Activated CD4-positive, alpha-beta memory T cell treated with anti-CD3 and anti-CD28 coated beads for 36 hours (primary cell): ENCODE measurements around the gene OSGEP. TPM values are rescaled to one million over a fixed set of nuclear protein-coding genes. Genes with fewer than 3 reads are reported as not detected.

Source experiments
- CTCF ChIA-PET: fragments of 350-600 bp; sonication (Branson Sonifier 250); formaldehyde crosslinking; loops from one replicate; lab custom pipeline; 2021; ENCODE audit warnings: antibody characterized with exemption, inconsistent platforms; lab: Charles Lee
- POLR2A ChIA-PET: fragments of 350-600 bp; sonication (Branson Sonifier 250); formaldehyde crosslinking; loops from one replicate; lab custom pipeline; 2021; ENCODE audit warnings: antibody characterized with exemption; lab: Charles Lee
- DNase-seq: peaks from one replicate; pipeline ENCODE4 v3.0.0-alpha.2; 2020
- H3K27ac Mint-ChIP-seq: one replicate; pipeline ENCODE4 v1.8.0; 2021; ENCODE audit warnings: mixed read lengths
- H3K27me3 Mint-ChIP-seq: one replicate; pipeline ENCODE4 v1.8.0; 2021; ENCODE audit warnings: mixed read lengths
- H3K36me3 Mint-ChIP-seq: one replicate; pipeline ENCODE4 v1.8.0; 2021; ENCODE audit warnings: mixed read lengths
- H3K4me1 Mint-ChIP-seq: one replicate; pipeline ENCODE4 v1.8.0; 2021; ENCODE audit warnings: low read depth, mixed read lengths
- H3K4me3 Mint-ChIP-seq: one replicate; pipeline ENCODE4 v1.8.0; 2021; ENCODE audit warnings: mild to moderate bottlenecking, mixed read lengths
- H3K9me3 Mint-ChIP-seq: one replicate; pipeline ENCODE4 v1.8.0; 2021; ENCODE audit warnings: mixed read lengths
- intact Hi-C: fragments of 100-400 bp; cut with micrococcal nuclease; formaldehyde crosslinking; loops from one replicate; pipeline ENCODE4 v1.15.1; 2023
- total RNA-seq, 2 experiments: library from RNA; stranded (reverse); gene quantifications; one replicate each; pipeline ENCODE4 v1.2.3, GENCODE V29; 2021

The OSGEP gene
- total RNA-seq, 2 experiments from 2014 or later = 39.2 to 41.0 TPM

DNA sequence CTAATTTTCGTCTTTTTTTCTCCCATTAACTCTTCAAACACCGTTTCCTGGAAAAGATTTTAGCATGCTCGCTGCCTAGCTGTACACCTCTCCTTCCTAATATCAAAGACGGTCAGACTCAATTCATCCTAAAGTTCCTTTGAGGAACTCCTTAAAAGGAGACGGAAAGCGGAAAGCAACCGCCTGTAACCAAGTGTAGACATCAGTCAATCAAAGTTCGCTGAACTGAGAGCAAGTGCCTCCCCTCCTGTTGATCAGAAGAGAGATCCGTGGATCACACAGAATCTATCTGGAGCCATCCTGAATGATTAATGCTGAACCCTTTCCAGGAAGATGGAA, 40.9 kb downstream of the OSGEP start:
- peak overlapping the region; percentile 93 for H3K4me3 Mint-ChIP-seq
- intact Hi-C loops = loop anchor here (1.0 to 5.0 kb wide), 8 partner anchors 12 to 267 kb away; partner anchors contain the start of genes OSGEP, PARP2 and PNP
- peak; percentile 42 for DNase-seq
- peak overlapping the region; percentile 96 for H3K27ac Mint-ChIP-seq
- CTCF ChIA-PET = interaction anchor here (1.0 to 2.0 kb wide), 10 partner anchors 9 to 268 kb away, joined by 3 to 10 read pairs (median 6); partner anchors contain the start of genes APEX1, CCNB1IP1, OSGEP and PNP
- H3K36me3 Mint-ChIP-seq = peaks cover 3% of the 10 kb centered on the region
- H3K27me3 Mint-ChIP-seq = no peaks in the 10 kb centered on the region
- H3K4me1 Mint-ChIP-seq = peaks cover 40% of the 10 kb centered on the region
- H3K9me3 Mint-ChIP-seq = no peaks in the 10 kb centered on the region
- POLR2A ChIA-PET = interaction anchor here (0.7 to 3.6 kb wide), 4 partner anchors 9 to 71 kb away, joined by 3 to 16 read pairs (median 10); partner anchors contain the start of genes APEX1, OSGEP and PARP2

DNA sequence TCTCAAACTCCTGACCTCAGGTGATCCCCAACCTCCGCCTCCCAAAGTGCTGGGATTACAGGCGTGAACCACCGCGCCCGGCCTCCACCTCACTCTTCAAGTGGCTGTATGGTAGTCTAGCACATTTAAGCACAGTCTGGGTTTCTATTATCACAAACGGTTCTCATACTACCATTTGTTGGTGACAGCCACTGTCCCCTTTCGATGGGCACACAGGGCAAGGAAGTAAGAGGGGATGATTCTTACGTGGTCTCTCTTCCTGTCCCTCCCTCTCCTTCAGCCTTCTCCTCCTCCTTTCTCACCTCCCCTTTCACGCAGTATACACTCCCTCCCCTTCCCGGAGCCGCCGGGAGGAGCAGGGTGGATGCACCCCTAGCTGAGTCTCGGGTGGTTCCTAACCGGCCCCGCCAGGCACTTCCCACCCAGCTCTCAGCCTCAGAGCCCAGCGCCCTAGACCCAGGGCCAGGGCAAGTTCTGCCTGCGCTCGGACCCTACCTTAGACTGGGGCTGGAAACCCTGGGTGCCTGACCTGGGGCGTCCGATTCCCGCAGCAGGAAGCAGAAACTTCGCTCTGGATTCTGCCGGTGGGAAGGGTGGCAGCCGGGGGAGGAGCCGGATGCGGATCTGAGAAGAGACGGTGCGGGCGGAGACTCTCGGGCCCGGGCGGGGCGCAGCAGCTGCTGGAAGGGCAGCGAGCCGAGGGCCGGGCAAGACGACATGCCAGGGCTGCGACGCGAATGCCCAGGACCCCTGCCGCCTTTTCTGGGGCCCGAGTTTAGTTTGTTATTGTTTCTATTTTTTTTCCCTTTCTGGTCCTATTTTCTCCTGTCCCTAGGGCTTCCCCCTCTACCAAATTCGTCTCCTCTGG, 41.5 kb downstream of the OSGEP start, which contains the start of gene TEP1:
Gene TEP1 (minus strand): TSS at position 626 of the 868 bp plus-strand sequence. CDS start 5,062 bp downstream, outside the sequence.
- no peaks in the 10 kb centered on the region for H3K9me3 Mint-ChIP-seq
- ChIA-PET CTCF (interaction anchor here (0.7 to 2.0 kb wide), 9 partner anchors 8 to 268 kb away, joined by 3 to 10 read pairs (median 5); partner anchors contain the start of genes APEX1, CCNB1IP1, OSGEP and PNP), POLR2A (interaction anchor here (0.6 to 3.6 kb wide), 5 partner anchors 9 to 70 kb away, joined by 3 to 16 read pairs (median 5); partner anchors contain the start of genes APEX1, OSGEP and PARP2)
- peaks cover 40% of the 10 kb centered on the region for H3K4me1 Mint-ChIP-seq
- intact Hi-C loops = loop anchor here (1.0 to 5.0 kb wide), 8 partner anchors 12 to 268 kb away; partner anchors contain the start of genes OSGEP, PARP2 and PNP
- H3K27me3 Mint-ChIP-seq = no peaks in the 10 kb centered on the region
- H3K36me3 Mint-ChIP-seq = peaks cover 5% of the 10 kb centered on the region
- H3K4me3 Mint-ChIP-seq = peak within 1 kb of the TSS; percentile 93
- peak within 1 kb of the TSS; percentile 96 for H3K27ac Mint-ChIP-seq
- DNase-seq = peak; percentile 87

- no peaks in the 10 kb centered on the region for H3K27me3 Mint-ChIP-seq
- intact Hi-C loops = loop anchor here (2.0 to 5.0 kb wide), 3 partner anchors 120 to 268 kb away; no protein-coding TSS in a partner anchor
Measured at GRCh38 chr14:20412411-20412810, 42.2 kb downstream of the OSGEP start.

DNA sequence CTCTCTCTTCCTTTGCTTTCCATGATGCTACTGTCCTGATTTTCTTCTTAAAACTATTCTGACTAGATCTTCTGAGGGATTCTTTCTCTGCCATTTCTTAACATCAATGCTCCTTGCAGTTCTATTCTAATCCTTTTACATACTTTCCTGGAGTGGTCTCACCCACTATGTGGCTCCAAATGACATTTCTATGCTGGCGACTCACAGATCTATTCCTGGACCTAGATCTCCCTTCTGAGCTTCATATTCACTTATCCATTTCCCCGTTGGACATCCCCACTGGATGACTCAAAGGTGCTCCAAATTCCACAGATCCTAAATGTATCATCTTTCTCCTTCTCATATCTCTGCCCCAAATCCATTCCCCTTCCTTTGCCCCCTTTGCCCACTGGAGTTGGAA, 45.4 kb downstream of the OSGEP start:
- Mint-ChIP-seq H3K4me1 (peaks cover 43% of the 10 kb centered on the region), H3K36me3 (peaks cover 21% of the 10 kb centered on the region), H3K27me3 (no peaks in the 10 kb centered on the region), H3K27ac (peak overlapping the region; percentile 14), H3K4me3 (no peak overlapping the region), H3K9me3 (no peaks in the 10 kb centered on the region)
- CTCF ChIA-PET = interaction anchor here (0.7 kb wide), 1 partner anchor 606 kb away, joined by 4 read pairs; no protein-coding TSS in a partner anchor
- no peak for DNase-seq
- intact Hi-C loops = no loop called here
- POLR2A ChIA-PET = no interaction called here

More at GRCh38 chr14:20412411-20412810, 42.2 kb downstream of the OSGEP start:
- CTCF ChIA-PET = interaction anchor here (0.7 to 2.0 kb wide), 7 partner anchors 8 to 269 kb away, joined by 3 to 7 read pairs (median 3); partner anchors contain the start of genes CCNB1IP1 and PARP2
- POLR2A ChIA-PET = interaction anchor here (0.6 to 3.6 kb wide), 4 partner anchors 8 to 69 kb away, joined by 3 to 16 read pairs (median 10); partner anchors contain the start of genes APEX1, OSGEP and PARP2
- H3K27ac Mint-ChIP-seq = peak overlapping the region; percentile 96
- H3K4me1 Mint-ChIP-seq = peaks cover 37% of the 10 kb centered on the region
- no peaks in the 10 kb centered on the region for H3K9me3 Mint-ChIP-seq
- peak overlapping the region; percentile 93 for H3K4me3 Mint-ChIP-seq
- no peak for DNase-seq
- peaks cover 11% of the 10 kb centered on the region for H3K36me3 Mint-ChIP-seq

GRCh38 chr14:20403521-20403920, 51.1 kb downstream of the OSGEP start:
- POLR2A ChIA-PET = interaction anchor here (1.9 to 3.1 kb wide), 2 partner anchors 51 to 61 kb away, joined by 7 to 26 read pairs; partner anchors contain the start of genes APEX1, OSGEP and PARP2
- Mint-ChIP-seq H3K27ac (peak overlapping the region; percentile 23), H3K9me3 (no peaks in the 10 kb centered on the region), H3K4me1 (peaks cover 37% of the 10 kb centered on the region), H3K27me3 (no peaks in the 10 kb centered on the region), H3K4me3 (no peak overlapping the region), H3K36me3 (peaks cover 51% of the 10 kb centered on the region)
- no peak for DNase-seq
- CTCF ChIA-PET = interaction anchor here (0.9 kb wide), 1 partner anchor 12 kb away, joined by 4 read pairs; no protein-coding TSS in a partner anchor
- intact Hi-C loops = no loop called here

- H3K4me3 Mint-ChIP-seq = peak overlapping the region; percentile 52
- H3K9me3 Mint-ChIP-seq = no peaks in the 10 kb centered on the region
- intact Hi-C loops = loop anchor here (1.0 to 2.0 kb wide), 8 partner anchors 12 to 208 kb away; partner anchors contain the start of genes APEX1, CCNB1IP1, PARP2 and PIP4P1
- ChIA-PET POLR2A (interaction anchor here (1.0 to 3.1 kb wide), 6 partner anchors 12 to 68 kb away, joined by 3 to 26 read pairs (median 5); partner anchors contain the start of genes PARP2, PIP4P1, PNP and TEP1), CTCF (interaction anchor here (0.8 to 1.8 kb wide), 6 partner anchors 13 to 290 kb away, joined by 3 to 10 read pairs (median 6); partner anchors contain the start of gene TEP1)
- H3K4me1 Mint-ChIP-seq = peaks cover 30% of the 10 kb centered on the region
- peak; percentile 43 for DNase-seq
- H3K27ac Mint-ChIP-seq = peak overlapping the region; percentile 95
- H3K36me3 Mint-ChIP-seq = peaks cover 50% of the 10 kb centered on the region
- no peaks in the 10 kb centered on the region for H3K27me3 Mint-ChIP-seq
Measured at GRCh38 chr14:20400965-20401593, 53.5 kb downstream of the OSGEP start.

DNA sequence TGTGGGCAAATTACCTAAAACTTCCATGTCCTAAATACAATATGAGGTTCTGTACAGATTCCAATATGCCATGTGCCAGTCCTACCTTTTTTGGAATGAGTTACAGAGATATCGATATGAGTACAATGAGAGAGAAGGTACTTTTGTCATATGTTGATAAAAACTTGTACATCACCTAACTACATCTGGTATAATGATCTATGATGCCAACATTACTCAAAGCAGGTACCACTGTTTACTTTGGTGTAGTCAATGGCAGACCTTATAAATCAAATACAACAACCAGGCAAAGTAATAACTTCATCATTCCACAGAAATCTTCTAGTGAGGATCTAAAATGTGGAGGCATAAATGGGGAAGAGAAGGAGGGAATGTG, 54.0 kb downstream of the OSGEP start:
- peaks cover 54% of the 10 kb centered on the region for H3K36me3 Mint-ChIP-seq
- ChIA-PET CTCF (interaction anchor here (0.8 kb wide), 1 partner anchor 291 kb away, joined by 3 read pairs; no protein-coding TSS in a partner anchor), POLR2A (interaction anchor here (1.0 to 3.1 kb wide), 4 partner anchors 13 to 67 kb away, joined by 3 to 26 read pairs (median 5); partner anchors contain the start of genes PARP2 and TEP1)
- no peaks in the 10 kb centered on the region for H3K27me3 Mint-ChIP-seq
- no peak for DNase-seq
- peaks cover 28% of the 10 kb centered on the region for H3K4me1 Mint-ChIP-seq
- peak overlapping the region; percentile 95 for H3K27ac Mint-ChIP-seq
- no peaks in the 10 kb centered on the region for H3K9me3 Mint-ChIP-seq
- intact Hi-C loops = loop anchor here (2.0 kb wide), 1 partner anchor 68 kb away; the partner anchor contains the start of gene PNP
- peak overlapping the region; percentile 52 for H3K4me3 Mint-ChIP-seq

GRCh38 chr14:20397511-20397910, 57.1 kb downstream of the OSGEP start:
- H3K4me1 Mint-ChIP-seq = peaks cover 21% of the 10 kb centered on the region
- no peaks in the 10 kb centered on the region for H3K9me3 Mint-ChIP-seq
- ChIA-PET CTCF (interaction anchor here (0.7 to 1.5 kb wide), 2 partner anchors 70 to 100 kb away, joined by 4 read pairs; no protein-coding TSS in a partner anchor), POLR2A (no interaction called here)
- no peak overlapping the region for H3K27ac Mint-ChIP-seq
- H3K36me3 Mint-ChIP-seq = peaks cover 41% of the 10 kb centered on the region
- H3K27me3 Mint-ChIP-seq = no peaks in the 10 kb centered on the region
- DNase-seq = no peak
- H3K4me3 Mint-ChIP-seq = no peak overlapping the region
- intact Hi-C loops = no loop called here

Other genes with a start within 250 kb of the OSGEP start
- not detected for gene OR11H6, start 231.1 kb downstream of the OSGEP start, total RNA-seq
- gene OR11H7, start 225.8 kb downstream of the OSGEP start, total RNA-seq = not detected
- gene OR11H4, start 215.5 kb downstream of the OSGEP start, total RNA-seq = not detected
- gene TTC5, start 148.9 kb downstream of the OSGEP start, total RNA-seq = 10 to 100 TPM; 19.0 to 22.7 TPM
- 10 to 100 TPM; 70.2 to 77.4 TPM for gene CCNB1IP1, start 121.5 kb downstream of the OSGEP start, total RNA-seq
- gene PARP2, start 111.2 kb downstream of the OSGEP start, total RNA-seq = 10 to 100 TPM; 46.3 to 47.3 TPM
- 10 to 100 TPM; 47.1 to 49.3 TPM for gene TEP1, start 41.3 kb downstream of the OSGEP start, total RNA-seq
- under 1 TPM in 1 of 2 experiments, not detected in 1; 0.12 TPM for gene KLHL33, start 18.6 kb downstream of the OSGEP start, total RNA-seq
- 100 to 1,000 TPM; 186 to 193 TPM for gene APEX1, start 414 bp upstream of the OSGEP start, total RNA-seq
- gene PIP4P1, start 6.6 kb upstream of the OSGEP start, total RNA-seq = 10 to 100 TPM; 31.1 to 35.2 TPM
- 100 to 1,000 TPM; 178 to 179 TPM for gene PNP, start 14.6 kb upstream of the OSGEP start, total RNA-seq
- gene RNASE10, start 50.7 kb upstream of the OSGEP start, total RNA-seq = under 1 TPM; 0.19 to 0.27 TPM
- gene RNASE9, start 106.2 kb upstream of the OSGEP start, total RNA-seq = not detected
- not detected for gene RNASE11, start 133.2 kb upstream of the OSGEP start, total RNA-seq
- gene RNASE12, start 136.6 kb upstream of the OSGEP start, total RNA-seq = not detected
- gene OR6S1, start 186.9 kb upstream of the OSGEP start, total RNA-seq = not detected
- under 1 TPM; 0.69 to 0.70 TPM for gene RNASE4, start 229.7 kb upstream of the OSGEP start, total RNA-seq
- 1 to 10 TPM; 1.1 to 2.0 TPM for gene ANG, start 234.0 kb upstream of the OSGEP start, total RNA-seq